HepG2 (cell line): Measurements from ENCODE around the gene ZCCHC7. TPM values are rescaled to one million over a fixed set of nuclear protein-coding genes. Genes with fewer than 3 reads are reported as not detected.
A peak's percentile ranks its signal among the peaks of the same experiment; 100 is the strongest.
"Not testable (repeated sequence)": the region's sequence is repeated elsewhere in the genome, so short reads cannot be mapped to it uniquely, and the experiment has no call there.

Source experiments
- ATAC-seq: fragments of 200-7000 bp; cut with Tn5 transposase; 3 replicates; pipeline ENCODE4 v1.9.1; 2020; ENCODE audit warnings: mild to moderate bottlenecking, moderate library complexity
- BruUV-seq: library from RNA; stranded (reverse); fragments of 400-500 nt; replicated peaks from 2 replicates; lab custom pipeline; 2021; lab: Mats Ljungman, UMichigan
- CTCF ChIA-PET: fragments of 300-600 bp; formaldehyde crosslinking; extraction: SDS; loops from one replicate; lab custom pipeline; 2021; ENCODE audit warnings: low total read pairs, inconsistent platforms, low intra/inter-chr PET ratio; lab: Yijun Ruan, JAX
- POLR2A ChIA-PET: fragments of 350-600 bp; sonication (Branson Sonifier 250); formaldehyde crosslinking; loops from one replicate; lab custom pipeline; 2020; ENCODE audit warnings: antibody characterized with exemption, inconsistent platforms; lab: Yijun Ruan, JAX
- DNase-seq: peaks from one replicate; pipeline ENCODE4 v3.0.0-alpha.2; 2015; ENCODE audit warnings: low spot score
- FAIRE-seq: peaks from 3 replicates; lab custom pipeline; 2011; peaks lifted over from hg19 to GRCh38; lab: Jason Lieb, UNC
- H2AFZ ChIP-seq: one replicate; pipeline ENCODE4 v1.6.1; 2011; ENCODE audit warnings: low read length, inconsistent platforms
- H3K27ac ChIP-seq: fragments of 300-600 bp; 3 replicates; pipeline ENCODE4 v1.8.0; 2011; ENCODE audit warnings: mixed run types, mild to moderate bottlenecking, mixed read lengths, low read length, inconsistent platforms; ENCODE audit not compliant: insufficient read depth; ENCODE audit errors: extremely low read length
- H3K27me3 ChIP-seq, 2 experiments: fragments of 200-600 bp in 1 of 2; 2 replicates in 1 of 2; 3 replicates in 1 of 2; pipeline versions ENCODE4 v1.6.0 to v1.8.0; 2011; ENCODE audit warnings: low read length in 2 of 2, mild to moderate bottlenecking in 2 of 2, moderate library complexity in 2 of 2, inconsistent platforms in 1 of 2; ENCODE audit not compliant: insufficient read depth in 2 of 2, control insufficient read depth in 1 of 2
- H3K36me3 ChIP-seq, 2 experiments: fragments of 200-600 bp in 1 of 2; replicated peaks in 1 of 2; 2 replicates in 1 of 2; 3 replicates in 1 of 2; pipeline versions ENCODE4 v1.5.1 to v1.8.0; 2011; ENCODE audit warnings: low read length in 2 of 2, inconsistent platforms in 1 of 2; ENCODE audit not compliant: insufficient read depth in 2 of 2, control insufficient read depth in 1 of 2
- H3K4me1 ChIP-seq: 2 replicates; pipeline ENCODE4 v1.5.1; 2012; ENCODE audit warnings: low read length, inconsistent platforms; ENCODE audit not compliant: insufficient read depth
- H3K4me2 ChIP-seq: 2 replicates; pipeline ENCODE4 v1.6.0; 2011; ENCODE audit warnings: low read depth, low read length, inconsistent platforms
- H3K4me3 ChIP-seq, 3 experiments: fragments of 200-600 bp in 1 of 3; sonication (generic), shearing (Covaris generic) in 1 of 3; replicated peaks in 1 of 3; 2 replicates each; pipeline ENCODE4 v1.5.1; 2011 to 2016; ENCODE audit warnings: low read length in 3 of 3, inconsistent platforms in 2 of 3, low read depth in 2 of 3, mild to moderate bottlenecking in 2 of 3, control low read depth in 1 of 3, mixed read lengths in 1 of 3; ENCODE audit not compliant: insufficient read depth in 1 of 3
- H3K79me2 ChIP-seq: one replicate; pipeline ENCODE4 v1.6.1; 2011; ENCODE audit warnings: low read length, inconsistent platforms; ENCODE audit not compliant: insufficient read depth
- H3K9ac ChIP-seq: 2 replicates; pipeline ENCODE4 v1.6.0; 2011; ENCODE audit warnings: mild to moderate bottlenecking, low read depth, low read length, inconsistent platforms; ENCODE audit not compliant: insufficient read depth
- H3K9me3 ChIP-seq: 2 replicates; pipeline ENCODE4 v1.5.1; 2012; ENCODE audit warnings: mild to moderate bottlenecking, low read length
- H4K20me1 ChIP-seq: 2 replicates; pipeline ENCODE4 v1.6.0; 2011; ENCODE audit warnings: inconsistent platforms, mild to moderate bottlenecking, low read length, moderate library complexity; ENCODE audit not compliant: insufficient read depth
- BRF2 ChIP-seq: sonication (generic); formaldehyde crosslinking; IDR thresholded peaks from 2 replicates; pipeline ENCODE4 v1.8.1; 2022; ENCODE audit warnings: mild to moderate bottlenecking, missing genetic modification reagents
- CERS6 ChIP-seq: sonication (generic); formaldehyde crosslinking; IDR thresholded peaks from 2 replicates; pipeline ENCODE4 v1.5.0; 2020; ENCODE audit warnings: missing genetic modification reagents
- GLI4 ChIP-seq: sonication (generic); formaldehyde crosslinking; IDR thresholded peaks from 2 replicates; pipeline ENCODE4 v1.5.1; 2020; ENCODE audit warnings: missing genetic modification reagents, mild to moderate bottlenecking, moderate library complexity, borderline replicate concordance
- RBFOX2 ChIP-seq: fragments of 200-400 bp; formaldehyde crosslinking; IDR thresholded peaks from 2 replicates; pipeline ENCODE4 v1.6.1; 2017; ENCODE audit warnings: low read depth, mild to moderate bottlenecking, low read length
- ZHX2 ChIP-seq, 2 experiments: sonication (generic) in 1 of 2; formaldehyde crosslinking in 1 of 2; IDR thresholded peaks; 2 replicates each; pipeline versions ENCODE4 v1.6.1 to v1.9.0; 2014 to 2022; ENCODE audit warnings: antibody characterized with exemption in 1 of 2, borderline replicate concordance in 1 of 2, inconsistent platforms in 1 of 2, low read depth in 1 of 2, missing genetic modification reagents in 1 of 2
- ZNF232 ChIP-seq: sonication (generic); formaldehyde crosslinking; IDR thresholded peaks from 2 replicates; pipeline ENCODE4 v1.4.0; 2020; ENCODE audit warnings: missing genetic modification reagents, borderline replicate concordance
- ZNF256 ChIP-seq: sonication (generic); formaldehyde crosslinking; conservative IDR thresholded peaks from 2 replicates; pipeline ENCODE4 v1.4.0; 2020; ENCODE audit warnings: missing genetic modification reagents
- ZNF503 ChIP-seq: sonication (generic); formaldehyde crosslinking; IDR thresholded peaks from 2 replicates; pipeline ENCODE4 v1.4.0; 2020; ENCODE audit warnings: missing genetic modification reagents
- ZNF800 ChIP-seq: sonication (generic); formaldehyde crosslinking; IDR thresholded peaks from 2 replicates; pipeline ENCODE4 v1.4.0; 2020; ENCODE audit warnings: missing genetic modification reagents
- WGBS: methylation state at CpG from one replicate; pipeline ENCODE4 v1.1.6; 2017; ENCODE audit warnings: low lambda C conversion rate; 5-methylcytosine and 5-hydroxymethylcytosine counted together
- in situ Hi-C: cut with HindIII; loops from 2 replicates; pipeline ENCODE4 v1.10.0; 2017; ENCODE audit warnings: low pct_unique_long_range_greater_than_20kb; ENCODE audit not compliant: extremely low pct_ligation_motif_present
- intact Hi-C: fragments of 100-400 bp; cut with micrococcal nuclease; formaldehyde crosslinking; loops from one replicate; pipeline ENCODE4 v1.10.0; 2022; ENCODE audit not compliant: unreplicated experiment
- polyA plus RNA-seq, 8 experiments: library from polyadenylated mRNA; depleted of rRNA in 3 of 8; stranded (reverse) in 7 of 8; unstranded in 1 of 8; fragments of >200 nt; fragmentation: Illumina TruSeq in 4 of 8; extraction: Trizol in 4 of 8; gene quantifications; 2 replicates each; pipeline versions ENCODE4 v1.2.1 to v1.2.3, GENCODE V29; 2011 to 2016; ENCODE audit warnings: low read depth in 4 of 8, missing spikeins in 1 of 8, mixed read lengths in 1 of 8; ENCODE audit not compliant: insufficient read depth in 1 of 8
- total RNA-seq, 5 experiments: library from RNA; depleted of rRNA; stranded (reverse); fragments of >200 nt; fragmentation: Illumina TruSeq; extraction: Trizol; gene quantifications; 2 replicates each; pipeline ENCODE4 v1.2.3, GENCODE V29; 2016; ENCODE audit warnings: low read depth in 1 of 5

Gene ZCCHC7
- total and polyA plus RNA-seq, 2 of the 13 experiments (the other 11 are each of a cell fraction or from before 2014, with no cell fraction given): 13.6 to 19.3 TPM

- H3K79me2 ChIP-seq: peaks cover 40% of the 10 kb centered on the region
- ATAC-seq: peak; percentile 85
- DNase-seq; H3K27me3 ChIP-seq; H3K36me3 ChIP-seq; intact Hi-C loops; H4K20me1 ChIP-seq; in situ Hi-C loops; FAIRE-seq; H3K9me3 ChIP-seq; CTCF ChIA-PET; H2AFZ ChIP-seq; TF ChIP-seq ZHX2 (IDR thresholded peaks at IDR 0.05; ENCODE audit: low read depth): not testable (repeated sequence)
- H3K4me3 ChIP-seq: peak overlapping the region; percentile 69 to 87 (median 71)
- peak overlapping the region; percentile 90 for H3K9ac ChIP-seq
- 0% methylated on average over 3 of the region's 23 CpGs for WGBS
- POLR2A ChIA-PET: interaction anchor here (0.6 to 3.1 kb wide), 5 partner anchors 16 to 254 kb away, joined by 4 to 34 read pairs (median 8); no protein-coding TSS in a partner anchor
- peaks cover 35% of the 10 kb centered on the region for H3K4me1 ChIP-seq
- peak overlapping the region; percentile 70 for H3K4me2 ChIP-seq
- H3K27ac ChIP-seq: peak overlapping the region; percentile 77
- BruUV-seq: TSS peak; percentile 68
- TF ChIP-seq GLI4 (CRISPR knock-in tag): 0 out of 2 replicates have a peak, but pooled peaks have one; percentile 24
- TF ChIP-seq ZNF232 (CRISPR knock-in tag): 0 out of 2 replicates have a peak, but pooled peaks have one; percentile 34
- TF ChIP-seq RBFOX2: peak; percentile 30
- TF ChIP-seq ZNF800 (CRISPR knock-in tag): peak; percentile 56; the same call in 1 of the 2 replicates
- 0 out of 2 replicates have a peak, but pooled peaks have one; percentile 4 for TF ChIP-seq BRF2 (CRISPR knock-in tag)
- peak; percentile 44; the same call in 1 of the 2 replicates for TF ChIP-seq ZNF256 (CRISPR knock-in tag)
- TF ChIP-seq CERS6 (CRISPR knock-in tag): 0 out of 2 replicates have a peak, but pooled peaks have one; percentile 11
- TF ChIP-seq ZNF503 (CRISPR knock-in tag): 0 out of 2 replicates have a peak, but pooled peaks have one; percentile 34
- TF ChIP-seq ZHX2 (CRISPR knock-in tag; IDR thresholded peaks at IDR 0.05; ENCODE audit: borderline replicate concordance): 0 out of 2 replicates have a peak, but pooled peaks have one; percentile 24
Observed at GRCh38 chr9:37120843-37121335, 515 bp downstream of the ZCCHC7 start.
